Mucosa of descending colon (tissue), 3 donors: ENCODE data around the gene CIT. TPM values are rescaled to one million over a fixed set of nuclear protein-coding genes. Genes with fewer than 3 reads are reported as not detected.
A peak's percentile ranks its signal among the peaks of the same experiment; 100 is the strongest.

Experiments
- ATAC-seq: fragments of 200-7000 bp; cut with Tn5 transposase; one replicate; pipeline ENCODE4 v1.9.1; 2020; ENCODE audit warnings: mild to moderate bottlenecking, moderate library complexity
- DNase-seq, 3 donors: peaks; one replicate each; pipeline ENCODE4 v3.0.0-alpha.2; 2020
- H3K36me3 ChIP-seq: fragments of 200-600 bp; one replicate; pipeline ENCODE4 v1.8.0; 2021; ENCODE audit warnings: low read depth, mild to moderate bottlenecking
- H3K4me1 ChIP-seq: fragments of 200-600 bp; one replicate; pipeline ENCODE4 v1.8.0; 2021; ENCODE audit warnings: low read depth, mild to moderate bottlenecking
- H3K4me3 ChIP-seq: fragments of 200-600 bp; one replicate; pipeline ENCODE4 v1.8.0; 2021; ENCODE audit warnings: mild to moderate bottlenecking
- H3K9me3 ChIP-seq: fragments of 200-600 bp; one replicate; pipeline ENCODE4 v1.8.0; 2021; ENCODE audit warnings: mild to moderate bottlenecking
- CTCF ChIP-seq: fragments of 200-600 bp; IDR thresholded peaks from one replicate; pipeline ENCODE4 v1.8.0; 2022; ENCODE audit warnings: antibody characterized with exemption, mild to moderate bottlenecking
- intact Hi-C, 2 donors: fragments of 100-400 bp; cut with DNase I in 1 of 2; cut with micrococcal nuclease in 1 of 2; formaldehyde crosslinking; loops; one replicate each; pipeline versions ENCODE4 v1.11.0 to v1.11.1; 2022; cut with DNase I, micrococcal nuclease
- total RNA-seq, 3 donors: library from RNA; stranded (reverse); fragmentation: NEBNext Ultra II Directional in 2 of 3; extraction: Animal tissue kit (Norgen Biotek cat#: 25700) in 2 of 3; gene quantifications; one replicate each; pipeline versions ENCODE4 v1.2.1 to v1.2.4, GENCODE V29; 2021 to 2023
- donor health status: DM: no; HTN: no; CAD: no; lungs with moderate emphysema.
- donor health status: DM: no; HTN: no; CAD: no.
- donor health status: DM: no; HTN: yes; CAD: no.

The CIT gene
- total RNA-seq, 3 donors from 2014 or later = 7.5 to 20.5 (median 11.2) TPM

DNA sequence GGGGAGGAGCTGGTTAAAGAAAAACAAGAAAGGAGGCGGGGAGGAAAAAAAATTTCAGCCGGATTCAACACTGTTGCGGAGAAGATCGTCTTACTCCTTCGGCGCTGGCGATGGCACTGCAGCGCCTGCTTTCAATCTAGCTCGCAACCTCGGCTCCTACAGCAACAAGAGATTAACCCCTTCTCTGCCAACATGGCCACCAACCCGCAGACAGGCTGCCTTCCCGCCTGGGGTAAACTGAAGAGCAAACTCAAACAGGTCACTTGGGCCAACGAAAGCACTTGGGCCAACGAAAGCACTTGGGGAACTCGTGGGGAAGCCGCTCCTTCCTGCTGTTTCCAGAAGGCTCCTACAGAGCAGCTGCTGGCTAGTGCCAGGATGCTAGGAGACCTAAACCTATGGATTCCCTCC, 73.7 kb downstream of the CIT start:
- intact Hi-C loops = no loop called here
- ATAC-seq = no peak
- Histone ChIP-seq H3K4me3 (no peak overlapping the region), H3K36me3 (no peaks in the 10 kb centered on the region), H3K4me1 (no peaks in the 10 kb centered on the region), H3K9me3 (no peaks in the 10 kb centered on the region)
- no peak for DNase-seq
- TF ChIP-seq CTCF = no peak

DNA sequence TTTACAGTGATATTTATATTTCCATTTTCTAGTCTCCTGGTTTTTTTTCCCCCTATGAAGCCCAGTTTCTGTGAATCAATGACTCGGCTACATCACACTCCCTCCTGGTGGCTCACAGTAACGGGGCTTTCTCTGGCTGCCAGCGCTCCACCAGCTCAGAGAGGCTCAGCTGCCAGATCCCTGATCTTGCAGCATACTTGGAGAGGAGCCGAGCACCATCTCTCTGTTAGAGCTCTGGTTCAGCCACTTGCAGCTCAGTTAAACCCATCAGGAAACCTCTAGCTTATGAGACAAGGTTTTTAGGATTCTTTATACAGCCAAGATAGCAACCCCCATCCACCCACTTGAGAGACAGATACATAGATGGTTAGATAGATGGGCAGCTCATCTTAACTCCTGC, 74.6 kb downstream of the CIT start:
- intact Hi-C loops = no loop called here
- TF ChIP-seq CTCF = no peak
- no peak for DNase-seq
- no peaks in the 10 kb centered on the region for H3K9me3 ChIP-seq
- no peaks in the 10 kb centered on the region for H3K36me3 ChIP-seq
- no peak overlapping the region for H3K4me3 ChIP-seq
- no peaks in the 10 kb centered on the region for H3K4me1 ChIP-seq
- peak; percentile 24 for ATAC-seq

DNA sequence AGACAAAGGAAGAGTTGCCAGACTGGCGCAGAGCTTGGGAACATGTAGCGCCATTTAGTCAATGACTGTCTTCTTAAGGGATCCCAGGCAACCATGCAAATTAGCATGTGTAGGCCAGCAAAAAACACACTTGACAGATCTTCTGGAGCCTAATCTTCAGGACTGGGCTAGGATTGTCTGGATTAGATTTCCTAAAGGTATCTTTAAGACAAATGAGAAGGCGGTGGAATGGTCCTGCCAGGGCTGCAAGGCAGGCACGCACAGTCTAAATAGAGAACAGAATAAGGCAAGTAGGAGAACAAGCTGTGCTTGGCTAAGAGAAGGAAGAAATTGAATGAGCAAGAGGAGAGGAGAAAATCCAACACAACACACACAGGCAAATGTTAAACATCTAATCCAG, 80.0 kb downstream of the CIT start:
- Histone ChIP-seq H3K36me3 (no peaks in the 10 kb centered on the region), H3K9me3 (no peaks in the 10 kb centered on the region), H3K4me3 (no peak overlapping the region), H3K4me1 (no peaks in the 10 kb centered on the region)
- no peak for DNase-seq
- no peak for TF ChIP-seq CTCF
- no peak for ATAC-seq
- intact Hi-C loops = no loop called here

GRCh38 chr12:119796292-119796691, 80.8 kb downstream of the CIT start:
- Histone ChIP-seq H3K4me1 (no peaks in the 10 kb centered on the region), H3K4me3 (no peak overlapping the region), H3K36me3 (no peaks in the 10 kb centered on the region), H3K9me3 (no peaks in the 10 kb centered on the region)
- DNase-seq (no peak), ATAC-seq (no peak)
- intact Hi-C loops = no loop called here
- TF ChIP-seq CTCF = no peak

DNA sequence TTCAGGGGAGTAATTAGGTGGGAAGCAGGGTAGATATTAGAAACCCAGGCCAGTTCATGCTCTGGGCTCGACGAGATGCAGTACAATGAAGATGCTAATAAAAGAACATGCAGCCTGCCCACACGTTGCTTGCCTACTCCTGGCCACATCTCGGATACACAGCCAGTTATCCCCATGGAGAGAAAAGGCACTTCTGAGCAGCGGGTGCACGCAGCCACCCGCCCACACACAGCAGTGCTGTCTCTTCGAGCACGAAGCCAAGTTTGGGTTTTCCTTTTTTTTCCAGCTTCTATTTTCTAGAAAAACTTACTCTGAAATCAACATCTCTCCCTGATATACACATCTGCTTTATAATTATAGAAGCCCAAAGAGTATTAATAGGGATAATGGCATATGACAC, 85.7 kb downstream of the CIT start:
- intact Hi-C loops = no loop called here
- H3K36me3 ChIP-seq = no peaks in the 10 kb centered on the region
- ATAC-seq = no peak

More for the DNA sequence above, 85.7 kb downstream of the CIT start:
- Histone ChIP-seq H3K4me1 (no peaks in the 10 kb centered on the region), H3K9me3 (no peaks in the 10 kb centered on the region), H3K4me3 (no peak overlapping the region)
- no peak for TF ChIP-seq CTCF
- no peak for DNase-seq
